SK-N-SH treated with all-trans-retinoic acid at 6 μM for 48 hours (cell line): ENCODE results near the gene HARS1.

Source experiments
- CREB5 ChIP-seq: fragments of 250-450 bp; sonication (Bioruptor Pico); IDR thresholded peaks from 2 replicates; pipeline ENCODE4 v1.5.1; 2020; ENCODE audit warnings: low read depth, mild to moderate bottlenecking, moderate library complexity
- GLIS3 ChIP-seq: fragments of 250-450 bp; sonication (Bioruptor Pico); IDR thresholded peaks from 2 replicates; pipeline ENCODE4 v1.5.0; 2020; ENCODE audit warnings: mild to moderate bottlenecking, moderate library complexity
- PATZ1 ChIP-seq: fragments of 250-450 bp; sonication (Bioruptor Pico); IDR thresholded peaks from 2 replicates; pipeline ENCODE4 v1.8.0; 2020; ENCODE audit warnings: mild to moderate bottlenecking, moderate library complexity, borderline replicate concordance
- SNAI2 ChIP-seq: fragments of 250-450 bp; sonication (Bioruptor Pico); IDR thresholded peaks from 2 replicates; pipeline ENCODE4 v1.5.0; 2020; ENCODE audit warnings: mild to moderate bottlenecking, moderate library complexity
- ZC3H10 ChIP-seq: fragments of 250-450 bp; sonication (Bioruptor Pico); IDR thresholded peaks from 2 replicates; pipeline ENCODE4 v1.5.1; 2021; ENCODE audit warnings: mild to moderate bottlenecking, moderate library complexity
- ZNF565 ChIP-seq: fragments of 450-650 bp; formaldehyde crosslinking; conservative IDR thresholded peaks from 2 replicates; pipeline ENCODE4 v1.5.0; 2020; ENCODE audit warnings: low read depth, mild to moderate bottlenecking, moderate library complexity

- no peak for TF ChIP-seq GLIS3 (CRISPR knock-in tag)
- TF ChIP-seq CREB5 = no peak
- TF ChIP-seq ZNF565 (CRISPR knock-in tag) = no peak
- TF ChIP-seq SNAI2 = no peak
- TF ChIP-seq PATZ1 (CRISPR knock-in tag) = no peak
- TF ChIP-seq ZC3H10 (CRISPR knock-in tag) = no peak
Observed at GRCh38 chr5:140733098-140733497, 41.9 kb upstream of the HARS1 start.
